ENCODE data around the gene TDRD10. TPM values are rescaled to one million over a fixed set of nuclear protein-coding genes. Genes with fewer than 3 reads are reported as not detected.

The TDRD10 gene
- total RNA-seq, 1 experiment from 2014 or later = 0.31 TPM

GRCh38 chr1:154559466-154560044 is 57.5 kb downstream of the TDRD10 start:
- H3K79me2 ChIP-seq (ENCODE audit: insufficient read depth, low read length) = peaks cover 9% of the 10 kb centered on the region; the same call in 1 of the 2 replicates
- no peak overlapping the region for H2BK12ac ChIP-seq (ENCODE audit: insufficient read length, low read depth, low read length)
- no peak overlapping the region for H3K4ac ChIP-seq (ENCODE audit: low read depth, low read length)
- H3K23me2 ChIP-seq (ENCODE audit: insufficient read length, low read depth, low read length, poor library complexity, severe bottlenecking) = peaks cover 11% of the 10 kb centered on the region
- no peak overlapping the region for H3K56ac ChIP-seq (ENCODE audit: insufficient read length, low read depth, low read length)
- H4K91ac ChIP-seq (ENCODE audit: insufficient read length, low read depth, low read length) = no peak overlapping the region
- Mint-ChIP-seq H3K36me3 (ENCODE audit: insufficient read depth in 1 of 3, low read depth in 3 of 3) (peaks cover 18 to 25% (median 19%) of the 10 kb centered on the region in 3 experiments; a peak in 6 of 7 replicates), H3K4me3 (peak overlapping the region; percentile 76 to 81), H3K27ac (peak overlapping the region; percentile 55 to 90 (median 83); a peak in 5 of 7 replicates), H3K4me1 (peaks cover 24 to 26% of the 10 kb centered on the region in 2 experiments), H3K9me3 (peaks cover 0 to 4% of the 10 kb centered on the region in 2 experiments; a peak in 1 of 5 replicates), H3K27me3 (ENCODE audit: low read depth) (no peaks in the 10 kb centered on the region)
- H3K27ac ChIP-seq (ENCODE audit: insufficient read length, low read depth, low read length) = no peak overlapping the region
- H4K5ac ChIP-seq (ENCODE audit: insufficient read length, low read depth, low read length) = no peak overlapping the region
- H3K27me3 ChIP-seq (ENCODE audit: insufficient read depth, low read length) = no peaks in the 10 kb centered on the region
- no peak overlapping the region for H2BK5ac ChIP-seq (ENCODE audit: insufficient read length, low read length)
- H3K4me1 ChIP-seq (ENCODE audit: insufficient read depth, low read length) = no peaks in the 10 kb centered on the region; the same call in 1 of the 2 replicates
- WGBS (ENCODE audit: extremely low coverage, insufficient read length, low lambda C conversion rate) = no CpG with 5 or more reads among the region's 13 CpGs
- no peak overlapping the region for H2BK15ac ChIP-seq (ENCODE audit: low read depth, low read length)
- no peak overlapping the region for H4K8ac ChIP-seq (replicated peaks; ENCODE audit: insufficient read length, low read depth, low read length)
- peak overlapping the region; percentile 12 for H3K4me2 ChIP-seq (ENCODE audit: insufficient read depth, insufficient read length, low read length)
- H2BK20ac ChIP-seq (ENCODE audit: low read depth, low read length, poor library complexity, severe bottlenecking) = no peak overlapping the region
- H3T11ph ChIP-seq (ENCODE audit: low read length) = no peak overlapping the region
- H4K20me1 ChIP-seq (ENCODE audit: control insufficient read depth, insufficient read depth, insufficient read length) = no peaks in the 10 kb centered on the region
- H3K9ac ChIP-seq (ENCODE audit: extremely low read depth, insufficient read length, low read length) = no peak overlapping the region
- H3K18ac ChIP-seq (ENCODE audit: insufficient read length, low read depth, low read length) = no peak overlapping the region
- H3K9me3 ChIP-seq (ENCODE audit: control insufficient read depth, low read depth, low read length) = no peaks in the 10 kb centered on the region
- H2BK120ac ChIP-seq (ENCODE audit: low read depth, low read length, poor library complexity, severe bottlenecking) = no peak overlapping the region
- no peak overlapping the region for H3K23ac ChIP-seq (ENCODE audit: insufficient read length, low read depth, low read length)
- no peak overlapping the region for H2AK5ac ChIP-seq (ENCODE audit: insufficient read length, low read length)
- H2AFZ ChIP-seq (ENCODE audit: low read length) = no peak overlapping the region
- H3K79me1 ChIP-seq (ENCODE audit: insufficient read depth, low read depth, low read length, poor library complexity, severe bottlenecking) = peaks cover 5% of the 10 kb centered on the region
- peak; percentile 97 for TF ChIP-seq CTCF (conservative IDR thresholded peaks at IDR 0.05)
- DNase-seq = peak; percentile 94
- H3K14ac ChIP-seq (ENCODE audit: insufficient read depth, low read length) = no peak overlapping the region
